ENCODE data around the gene CNP. TPM values are rescaled to one million over a fixed set of nuclear protein-coding genes. Genes with fewer than 3 reads are reported as not detected.
A peak's percentile ranks its signal among the peaks of the same experiment; 100 is the strongest.
"Not testable (repeated sequence)": the region's sequence is repeated elsewhere in the genome, so short reads cannot be mapped to it uniquely, and the experiment has no call there.

CNP gene
- total RNA-seq, 1 experiment from 2014 or later, result 51.2 TPM

GRCh38 chr17:41930009-41930832, 36.4 kb upstream of the CNP start, which contains the start of gene ODAD4 (continued):
- TF ChIP-seq CBX3 (IDR thresholded peaks at IDR 0.05; ENCODE audit: low read depth), result peak; percentile 84; the same call in 1 of the 2 replicates
- peak in 2 of 3 experiments; percentile 41 to 44; a peak in 4 of 6 replicates for TF ChIP-seq CTCF (IDR thresholded peaks at IDR 0.05 in 2 of 3, conservative IDR thresholded peaks at IDR 0.05 in 1 of 3; ENCODE audit: borderline replicate concordance in 1 of 3, insufficient read depth in 1 of 3, low read depth in 2 of 3, low read length in 2 of 3)
- no peak; the same call in 1 of the 2 replicates for TF ChIP-seq RAD21 (IDR thresholded peaks at IDR 0.05; ENCODE audit: low read depth)
- peak; percentile 89 for TF ChIP-seq MAX (IDR thresholded peaks at IDR 0.05)
- peak; percentile 13; the same call in 1 of the 2 replicates for TF ChIP-seq SP1 (IDR thresholded peaks at IDR 0.05; ENCODE audit: low read depth)
- no peak for TF ChIP-seq ATF3 (IDR thresholded peaks at IDR 0.05)
- TF ChIP-seq ELF1 (IDR thresholded peaks at IDR 0.05; ENCODE audit: borderline replicate concordance, low read depth), result peak; percentile 76; the same call in 1 of the 2 replicates
- TF ChIP-seq JUND (IDR thresholded peaks at IDR 0.05), result no peak
- no peak for TF ChIP-seq REST (IDR thresholded peaks at IDR 0.05; ENCODE audit: low read depth)

- DNase-seq (ENCODE audit: low read depth, low spot score); H3K9me2 ChIP-seq (ENCODE audit: insufficient read depth); H3K27me3 ChIP-seq (ENCODE audit: insufficient read depth, low read length); H3K79me2 ChIP-seq (ENCODE audit: insufficient read depth, low read length); H4K20me1 ChIP-seq (ENCODE audit: insufficient read depth); H3K36me3 ChIP-seq (ENCODE audit: control insufficient read depth in 1 of 2, insufficient read depth in 2 of 2, low read length in 2 of 2); H3K9me3 ChIP-seq (ENCODE audit: control insufficient read depth in 1 of 2, insufficient read depth in 1 of 2, low read depth in 1 of 2, low read length in 2 of 2); ATAC-seq; intact Hi-C loops (cut with micrococcal nuclease): not testable (repeated sequence)
- H3K4me1 ChIP-seq (ENCODE audit: control insufficient read depth in 1 of 2, insufficient read depth in 2 of 2, low read length in 2 of 2), result peaks cover 3 to 18% of the 10 kb centered on the region in 2 experiments; a peak in 2 of 4 replicates
- ChIA-PET RAD21 (ENCODE audit: low non-redundant PET in 1 of 2, low total read pairs in 2 of 2, uncharacterized antibody in 2 of 2, unreplicated experiment in 2 of 2) (interaction anchor here in 1 of 2 experiments (1.2 kb wide), 1 partner anchor 28 kb away, joined by 4 read pairs; no protein-coding TSS in a partner anchor), POLR2A (interaction anchor here (0.5 to 4.8 kb wide), 9 partner anchors 12 to 152 kb away, joined by 3 to 38 read pairs (median 4); partner anchors contain the start of genes ACLY and JUP), CTCF (interaction anchor here (0.8 to 1.3 kb wide), 5 partner anchors 12 to 193 kb away, joined by 3 to 5 read pairs (median 3); partner anchors contain the start of genes ACLY and JUP)
- peak overlapping the region; percentile 67 for H3K9ac ChIP-seq (ENCODE audit: low read length)
- H3K4me2 ChIP-seq (ENCODE audit: low read length), result peak overlapping the region; percentile 93
- BruUV-seq (replicated peaks), result TSS peak; percentile 53
- peak overlapping the region; percentile 84; the same call in 1 of the 2 replicates for H3K27ac ChIP-seq (ENCODE audit: low read depth, low read length)
- peak overlapping the region; percentile 67 to 78 for H3K4me3 ChIP-seq (replicated peaks in 1 of 2; ENCODE audit: low read depth in 1 of 2, low read length in 2 of 2)
- peak overlapping the region; percentile 57 for H2AFZ ChIP-seq (ENCODE audit: low read depth, low read length, poor library complexity, severe bottlenecking)
Measured at GRCh38 chr17:41930833-41931156, 35.8 kb upstream of the CNP start.

GRCh38 chr17:41931715-41932114, 34.9 kb upstream of the CNP start:
- BruUV-seq (replicated peaks); DNase-seq (ENCODE audit: low read depth, low spot score); H3K27ac ChIP-seq (ENCODE audit: low read depth, low read length); H3K9me3 ChIP-seq (ENCODE audit: control insufficient read depth in 1 of 2, insufficient read depth in 1 of 2, low read depth in 1 of 2, low read length in 2 of 2); CTCF ChIA-PET; ATAC-seq; H4K20me1 ChIP-seq (ENCODE audit: insufficient read depth); H2AFZ ChIP-seq (ENCODE audit: low read depth, low read length, poor library complexity, severe bottlenecking); H3K9ac ChIP-seq (ENCODE audit: low read length); H3K79me2 ChIP-seq (ENCODE audit: insufficient read depth, low read length); intact Hi-C loops (cut with micrococcal nuclease); H3K36me3 ChIP-seq (ENCODE audit: control insufficient read depth in 1 of 2, insufficient read depth in 2 of 2, low read length in 2 of 2); RAD21 ChIA-PET (ENCODE audit: low non-redundant PET in 1 of 2, low total read pairs in 2 of 2, uncharacterized antibody in 2 of 2, unreplicated experiment in 2 of 2); H3K27me3 ChIP-seq (ENCODE audit: insufficient read depth, low read length); H3K9me2 ChIP-seq (ENCODE audit: insufficient read depth); H3K4me3 ChIP-seq (replicated peaks in 1 of 2; ENCODE audit: low read depth in 1 of 2, low read length in 2 of 2): not testable (repeated sequence)
- peaks cover 3 to 18% of the 10 kb centered on the region in 2 experiments; a peak in 2 of 4 replicates for H3K4me1 ChIP-seq (ENCODE audit: control insufficient read depth in 1 of 2, insufficient read depth in 2 of 2, low read length in 2 of 2)
- peak overlapping the region; percentile 93; the same call in 1 of the 2 replicates for H3K4me2 ChIP-seq (ENCODE audit: low read length)
- POLR2A ChIA-PET, result interaction anchor here (4.8 kb wide), 1 partner anchor 12 kb away, joined by 38 read pairs; the partner anchor contains the start of gene ACLY
